ENCODE results near the gene SPRR3. TPM values are rescaled to one million over a fixed set of nuclear protein-coding genes. Genes with fewer than 3 reads are reported as not detected.
"Not testable (repeated sequence)": the region's sequence is repeated elsewhere in the genome, so short reads cannot be mapped to it uniquely, and the experiment has no call there.

Gene SPRR3
- total RNA-seq, 1 donor from 2014 or later = 3.0 TPM

DNA sequence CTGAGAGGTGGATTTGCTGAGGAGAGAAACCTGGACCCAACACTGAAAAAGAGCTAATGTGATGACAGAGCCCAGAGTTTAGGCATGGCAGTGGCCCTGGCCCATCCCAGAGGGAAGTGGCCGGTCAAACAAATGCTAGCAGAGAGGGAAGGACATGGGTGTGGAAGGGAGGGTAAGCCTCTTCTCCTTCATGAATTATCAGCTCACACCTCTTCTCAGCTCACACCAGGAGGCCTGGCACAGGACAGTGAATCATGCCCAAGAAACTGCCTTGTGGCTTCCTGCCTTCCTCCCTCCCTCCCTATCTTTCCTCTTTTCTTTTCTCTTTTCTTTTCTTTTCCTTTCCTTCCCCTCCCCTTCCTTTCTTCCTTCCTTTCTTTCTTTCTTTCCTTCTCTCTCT lies 1.3 kb upstream of the SPRR3 start:
- H3K4me1 Mint-ChIP-seq (ENCODE audit: low read depth, unreplicated experiment) = no peaks in the 10 kb centered on the region
- Histone ChIP-seq H3K4me1 (ENCODE audit: insufficient read depth, low read length) (no peaks in the 10 kb centered on the region), H3K27ac (ENCODE audit: low read depth, low read length) (no peak overlapping the region), H3K9me3 (ENCODE audit: insufficient read depth, low read depth, low read length) (peaks cover 5% of the 10 kb centered on the region), H3K4me2 (ENCODE audit: low read length) (no peak overlapping the region), H3K4me3 (ENCODE audit: insufficient read depth, low read depth, low read length) (no peak overlapping the region), H2AFZ (ENCODE audit: low read depth, low read length) (no peak overlapping the region), H3K36me3 (ENCODE audit: insufficient read depth, low read length) (no peaks in the 10 kb centered on the region), H3K79me2 (ENCODE audit: insufficient read depth, low read length) (no peaks in the 10 kb centered on the region), H3K27me3 (ENCODE audit: insufficient read depth, low read length) (no peaks in the 10 kb centered on the region), H3K9ac (ENCODE audit: low read length) (no peak overlapping the region), H4K20me1 (ENCODE audit: insufficient read depth, low read length) (no peaks in the 10 kb centered on the region)
- H3K27ac Mint-ChIP-seq (ENCODE audit: unreplicated experiment) = no peak overlapping the region
- H3K27me3 Mint-ChIP-seq (ENCODE audit: low read depth, unreplicated experiment) = peaks cover 10% of the 10 kb centered on the region
- DNase-seq (ENCODE audit: low read depth) (no peak), FAIRE-seq (no peak)
- TF ChIP-seq EZH2 (IDR thresholded peaks at IDR 0.05; ENCODE audit: insufficient read depth, low read length) = no peak
- TF ChIP-seq, protein P1, sequence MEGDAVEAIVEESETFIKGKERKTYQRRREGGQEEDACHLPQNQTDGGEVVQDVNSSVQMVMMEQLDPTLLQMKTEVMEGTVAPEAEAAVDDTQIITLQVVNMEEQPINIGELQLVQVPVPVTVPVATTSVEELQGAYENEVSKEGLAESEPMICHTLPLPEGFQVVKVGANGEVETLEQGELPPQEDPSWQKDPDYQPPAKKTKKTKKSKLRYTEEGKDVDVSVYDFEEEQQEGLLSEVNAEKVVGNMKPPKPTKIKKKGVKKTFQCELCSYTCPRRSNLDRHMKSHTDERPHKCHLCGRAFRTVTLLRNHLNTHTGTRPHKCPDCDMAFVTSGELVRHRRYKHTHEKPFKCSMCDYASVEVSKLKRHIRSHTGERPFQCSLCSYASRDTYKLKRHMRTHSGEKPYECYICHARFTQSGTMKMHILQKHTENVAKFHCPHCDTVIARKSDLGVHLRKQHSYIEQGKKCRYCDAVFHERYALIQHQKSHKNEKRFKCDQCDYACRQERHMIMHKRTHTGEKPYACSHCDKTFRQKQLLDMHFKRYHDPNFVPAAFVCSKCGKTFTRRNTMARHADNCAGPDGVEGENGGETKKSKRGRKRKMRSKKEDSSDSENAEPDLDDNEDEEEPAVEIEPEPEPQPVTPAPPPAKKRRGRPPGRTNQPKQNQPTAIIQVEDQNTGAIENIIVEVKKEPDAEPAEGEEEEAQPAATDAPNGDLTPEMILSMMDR (IDR thresholded peaks at IDR 0.05; ENCODE audit: insufficient read depth, low read depth, low read length) = no peak
- H3K4me3 Mint-ChIP-seq (ENCODE audit: unreplicated experiment) = no peak overlapping the region
- peaks cover 4% of the 10 kb centered on the region for H3K9me3 Mint-ChIP-seq (ENCODE audit: unreplicated experiment)
- no peaks in the 10 kb centered on the region for H3K36me3 Mint-ChIP-seq (ENCODE audit: low read depth, unreplicated experiment)

DNA sequence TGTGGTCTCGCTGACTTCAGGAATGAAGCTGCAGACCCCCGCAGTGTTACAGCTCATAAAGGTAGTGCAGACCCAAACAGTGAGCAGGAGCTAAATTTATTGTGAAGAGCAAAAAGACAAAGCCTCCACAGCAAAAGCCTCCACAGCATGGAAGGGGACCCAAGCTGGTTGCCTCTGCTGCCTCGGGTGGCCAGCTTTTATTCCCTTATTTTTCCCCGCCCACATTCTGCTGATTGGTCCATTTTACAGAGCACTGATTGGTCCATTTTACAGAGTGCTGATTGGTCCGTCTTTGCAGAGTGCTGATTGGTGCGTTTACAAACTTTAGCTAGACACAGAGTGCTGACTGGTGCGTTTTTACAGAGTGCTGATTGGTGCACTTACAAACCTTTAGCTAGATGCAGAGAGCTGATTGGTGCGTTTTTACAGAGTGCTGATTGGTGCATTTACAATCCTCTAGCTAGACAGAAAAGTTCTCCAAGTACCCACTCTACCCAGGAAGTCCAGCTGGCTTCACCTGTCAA lies 9.7 kb downstream of the SPRR3 start:
- H3K27ac Mint-ChIP-seq (ENCODE audit: unreplicated experiment); H4K20me1 ChIP-seq (ENCODE audit: insufficient read depth, low read length); DNase-seq (ENCODE audit: low read depth); H3K4me1 Mint-ChIP-seq (ENCODE audit: low read depth, unreplicated experiment); H3K36me3 Mint-ChIP-seq (ENCODE audit: low read depth, unreplicated experiment); H3K79me2 ChIP-seq (ENCODE audit: insufficient read depth, low read length); H3K27me3 ChIP-seq (ENCODE audit: insufficient read depth, low read length); H3K9me3 ChIP-seq (ENCODE audit: insufficient read depth, low read depth, low read length); H3K4me3 Mint-ChIP-seq (ENCODE audit: unreplicated experiment); H3K9ac ChIP-seq (ENCODE audit: low read length); H3K4me3 ChIP-seq (ENCODE audit: insufficient read depth, low read depth, low read length); FAIRE-seq; H3K36me3 ChIP-seq (ENCODE audit: insufficient read depth, low read length); H2AFZ ChIP-seq (ENCODE audit: low read depth, low read length); H3K4me2 ChIP-seq (ENCODE audit: low read length); H3K27ac ChIP-seq (ENCODE audit: low read depth, low read length); H3K27me3 Mint-ChIP-seq (ENCODE audit: low read depth, unreplicated experiment); H3K9me3 Mint-ChIP-seq (ENCODE audit: unreplicated experiment); H3K4me1 ChIP-seq (ENCODE audit: insufficient read depth, low read length): not testable (repeated sequence)

DNA sequence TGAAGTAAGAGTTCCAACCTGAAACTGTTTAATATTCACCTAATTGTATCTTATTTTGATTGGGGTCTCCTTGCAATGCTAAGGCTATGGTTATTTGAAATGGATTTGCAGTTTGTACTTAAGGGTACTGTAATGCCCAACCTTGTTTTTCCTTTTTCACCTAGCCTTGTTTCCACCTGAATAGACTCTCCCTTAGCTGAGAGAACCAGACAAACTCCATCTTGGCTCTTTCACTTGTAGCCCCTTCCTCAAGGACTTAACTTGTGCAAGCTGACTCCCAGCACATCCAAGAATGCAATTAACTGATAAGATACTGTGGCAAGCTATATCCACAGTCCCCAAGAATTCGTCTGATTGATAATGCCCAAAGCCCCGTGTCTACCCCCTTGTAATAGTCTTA lies 20.3 kb downstream of the SPRR3 start:
- H3K9ac ChIP-seq (ENCODE audit: low read length); H3K4me2 ChIP-seq (ENCODE audit: low read length); H3K27ac Mint-ChIP-seq (ENCODE audit: unreplicated experiment); H3K79me2 ChIP-seq (ENCODE audit: insufficient read depth, low read length); H3K4me3 Mint-ChIP-seq (ENCODE audit: unreplicated experiment); H3K9me3 Mint-ChIP-seq (ENCODE audit: unreplicated experiment); H3K4me1 Mint-ChIP-seq (ENCODE audit: low read depth, unreplicated experiment); H3K4me3 ChIP-seq (ENCODE audit: insufficient read depth, low read depth, low read length); H3K27ac ChIP-seq (ENCODE audit: low read depth, low read length); H3K27me3 ChIP-seq (ENCODE audit: insufficient read depth, low read length); DNase-seq (ENCODE audit: low read depth); H2AFZ ChIP-seq (ENCODE audit: low read depth, low read length); H3K9me3 ChIP-seq (ENCODE audit: insufficient read depth, low read depth, low read length); H3K36me3 ChIP-seq (ENCODE audit: insufficient read depth, low read length); H4K20me1 ChIP-seq (ENCODE audit: insufficient read depth, low read length); H3K4me1 ChIP-seq (ENCODE audit: insufficient read depth, low read length); H3K36me3 Mint-ChIP-seq (ENCODE audit: low read depth, unreplicated experiment); FAIRE-seq: not testable (repeated sequence)
- peaks cover 11% of the 10 kb centered on the region for H3K27me3 Mint-ChIP-seq (ENCODE audit: low read depth, unreplicated experiment)

DNA sequence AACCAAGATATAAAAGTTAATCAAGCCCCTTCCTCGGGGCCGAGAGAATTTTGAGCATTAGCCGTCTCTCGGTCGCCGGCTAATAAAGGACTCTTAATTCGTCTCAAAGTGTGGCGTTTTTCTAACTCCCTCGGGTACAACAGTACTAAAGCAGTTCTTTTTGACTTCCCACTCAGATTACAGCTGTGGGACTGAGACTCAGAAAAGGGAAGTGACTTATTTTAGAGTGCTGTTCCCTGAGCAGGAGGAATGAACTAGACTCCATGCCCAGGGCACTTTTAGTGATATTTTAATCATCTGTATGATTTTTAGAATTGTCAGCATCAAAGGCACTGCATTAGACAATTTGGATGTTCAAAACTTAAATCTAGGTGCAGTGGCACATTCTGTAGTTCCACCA lies 20.8 kb downstream of the SPRR3 start:
- H3K36me3 Mint-ChIP-seq (ENCODE audit: low read depth, unreplicated experiment); DNase-seq (ENCODE audit: low read depth); H3K4me2 ChIP-seq (ENCODE audit: low read length); H3K9me3 Mint-ChIP-seq (ENCODE audit: unreplicated experiment); H3K9me3 ChIP-seq (ENCODE audit: insufficient read depth, low read depth, low read length); H2AFZ ChIP-seq (ENCODE audit: low read depth, low read length); H3K79me2 ChIP-seq (ENCODE audit: insufficient read depth, low read length); H3K36me3 ChIP-seq (ENCODE audit: insufficient read depth, low read length); H3K4me1 ChIP-seq (ENCODE audit: insufficient read depth, low read length); FAIRE-seq; H3K9ac ChIP-seq (ENCODE audit: low read length); H3K4me3 ChIP-seq (ENCODE audit: insufficient read depth, low read depth, low read length); H3K27ac Mint-ChIP-seq (ENCODE audit: unreplicated experiment); H3K27me3 ChIP-seq (ENCODE audit: insufficient read depth, low read length); H3K4me3 Mint-ChIP-seq (ENCODE audit: unreplicated experiment); H3K27ac ChIP-seq (ENCODE audit: low read depth, low read length); H3K4me1 Mint-ChIP-seq (ENCODE audit: low read depth, unreplicated experiment); H4K20me1 ChIP-seq (ENCODE audit: insufficient read depth, low read length): not testable (repeated sequence)
- H3K27me3 Mint-ChIP-seq (ENCODE audit: low read depth, unreplicated experiment) = peaks cover 11% of the 10 kb centered on the region
